K562 (cell line): ENCODE measurements around the gene SLC5A11. TPM values are rescaled to one million over a fixed set of nuclear protein-coding genes. Genes with fewer than 3 reads are reported as not detected.

Source experiments
- ARHGAP35 ChIP-seq: fragments of 450-650 bp; IDR thresholded peaks from 2 replicates; pipeline ENCODE4 v1.6.1; 2018; ENCODE audit not compliant: partially characterized antibody
- CBX1 ChIP-seq: sonication (generic); IDR thresholded peaks from 2 replicates; pipeline ENCODE4 v1.6.1; 2016; ENCODE audit warnings: antibody characterized with exemption, low read depth, mild to moderate bottlenecking
- CBX8 ChIP-seq: fragments of 200-600 bp; sonication (generic); IDR thresholded peaks from 2 replicates; pipeline ENCODE4 v1.6.1; 2012; ENCODE audit warnings: borderline replicate concordance, mixed run types, low read depth, mild to moderate bottlenecking, moderate library complexity, mixed read lengths, low read length, control low read depth, inconsistent platforms; ENCODE audit not compliant: poor library complexity, severe bottlenecking; ENCODE audit errors: extremely low read depth
- DMBX1 ChIP-seq: fragments of 250-450 bp; sonication (Bioruptor Pico); IDR thresholded peaks from 2 replicates; pipeline ENCODE4 v1.8.0; 2022; ENCODE audit warnings: inconsistent platforms, mild to moderate bottlenecking, moderate library complexity, borderline replicate concordance
- HCFC1 ChIP-seq: IDR thresholded peaks from 2 replicates; pipeline ENCODE4 v1.6.1; 2012; ENCODE audit warnings: low read depth, low read length, improper control_type of control experiment
- HIVEP1 ChIP-seq: fragments of 250-450 bp; sonication (Bioruptor Pico); IDR thresholded peaks from 2 replicates; pipeline ENCODE4 v1.4.0; 2020; ENCODE audit warnings: mild to moderate bottlenecking
- MAFK ChIP-seq: IDR thresholded peaks from 2 replicates; pipeline ENCODE4 v1.6.1; 2011; ENCODE audit warnings: low read length, improper control_type of control experiment
- NCOA6 ChIP-seq: fragments of 450-650 bp; IDR thresholded peaks from 2 replicates; pipeline ENCODE4 v1.6.1; 2017; ENCODE audit warnings: mild to moderate bottlenecking
- NEUROD1 ChIP-seq: fragments of 150-350 bp; IDR thresholded peaks from 2 replicates; pipeline ENCODE4 v1.6.1; 2014; ENCODE audit warnings: borderline replicate concordance, low read length, low read depth; ENCODE audit not compliant: partially characterized antibody
- NR3C1 ChIP-seq: sonication (generic); formaldehyde crosslinking; IDR thresholded peaks from 2 replicates; pipeline ENCODE4 v1.8.1; 2022; ENCODE audit warnings: missing genetic modification reagents
- POU5F1 ChIP-seq: fragments of 150-350 bp; IDR thresholded peaks from 2 replicates; pipeline ENCODE4 v1.6.1; 2014; ENCODE audit warnings: borderline replicate concordance, low read length, low read depth, mild to moderate bottlenecking; ENCODE audit not compliant: partially characterized antibody
- RBM34 ChIP-seq: fragments of 200-400 bp; formaldehyde crosslinking; IDR thresholded peaks from 2 replicates; pipeline ENCODE4 v1.6.1; 2018; ENCODE audit warnings: low read length, borderline replicate concordance; ENCODE audit not compliant: insufficient read depth
- RUNX1 ChIP-seq: sonication (generic); IDR thresholded peaks from 2 replicates; pipeline ENCODE4 v1.6.1; 2016; ENCODE audit warnings: antibody characterized with exemption, low read depth
- ZNF583 ChIP-seq: fragments of 250-450 bp; sonication (Bioruptor Pico); IDR thresholded peaks from 2 replicates; pipeline ENCODE4 v1.4.0; 2020
- ZNF707 ChIP-seq: fragments of 250-450 bp; sonication (Bioruptor Pico); conservative IDR thresholded peaks from 2 replicates; pipeline ENCODE4 v1.8.0; 2022; ENCODE audit warnings: inconsistent platforms, mild to moderate bottlenecking, moderate library complexity
- ZNF780A ChIP-seq: fragments of 250-450 bp; sonication (Bioruptor Pico); IDR thresholded peaks from 2 replicates; pipeline ENCODE4 v1.5.0; 2021; ENCODE audit warnings: mild to moderate bottlenecking
- polyA plus RNA-seq, 8 experiments: library from polyadenylated mRNA; depleted of rRNA in 4 of 8; stranded (reverse) in 5 of 8; unstranded in 3 of 8; fragments of >200 nt; fragmentation: Nextera tagmentation in 2 of 8; fragmentation: Illumina TruSeq in 1 of 8; extraction: Ambion mirVana in 2 of 8; extraction: Trizol in 1 of 8; gene quantifications; 2 replicates each; pipeline versions ENCODE4 v1.2.1 to v1.2.3, GENCODE V29; 2011 to 2014; ENCODE audit warnings: inconsistent platforms in 1 of 8, missing spikeins in 1 of 8
- total RNA-seq, 7 experiments: library from RNA; depleted of rRNA in 6 of 7; stranded (reverse); fragments of >200 nt in 6 of 7; fragmentation: Illumina TruSeq in 2 of 7; extraction: Trizol in 2 of 7; gene quantifications; 2 replicates each; pipeline versions ENCODE4 v1.2.1 to v1.2.3, GENCODE V29; 2011 to 2021; ENCODE audit warnings: low replicate concordance in 1 of 7
- TF ChIP-seq, protein P1 (sequence below): sonication (generic); formaldehyde crosslinking; IDR thresholded peaks from 2 replicates; pipeline ENCODE4 v1.8.1; 2023; ENCODE audit warnings: mild to moderate bottlenecking, missing genetic modification reagents
- TF ChIP-seq, protein P2 (sequence below): fragments of 450-650 bp; IDR thresholded peaks from 2 replicates; pipeline ENCODE4 v1.6.1; 2016
- TF ChIP-seq, protein P3 (sequence below): IDR thresholded peaks from 2 replicates; pipeline ENCODE4 v1.6.1; 2016; ENCODE audit warnings: missing genetic modification characterization, missing compliant biosample characterization
- TF ChIP-seq, protein P4 (sequence below): fragments of 450-650 bp; IDR thresholded peaks from 2 replicates; pipeline ENCODE4 v1.6.1; 2014; ENCODE audit warnings: low read depth, mild to moderate bottlenecking, moderate library complexity, borderline replicate concordance

SLC5A11 gene
- total and polyA plus RNA-seq, 9 of the 15 experiments (the other 6 are each of a cell fraction or from before 2014, with no cell fraction given), result 0.04 to 0.25 (median 0.11) TPM; not detected in 3

DNA sequence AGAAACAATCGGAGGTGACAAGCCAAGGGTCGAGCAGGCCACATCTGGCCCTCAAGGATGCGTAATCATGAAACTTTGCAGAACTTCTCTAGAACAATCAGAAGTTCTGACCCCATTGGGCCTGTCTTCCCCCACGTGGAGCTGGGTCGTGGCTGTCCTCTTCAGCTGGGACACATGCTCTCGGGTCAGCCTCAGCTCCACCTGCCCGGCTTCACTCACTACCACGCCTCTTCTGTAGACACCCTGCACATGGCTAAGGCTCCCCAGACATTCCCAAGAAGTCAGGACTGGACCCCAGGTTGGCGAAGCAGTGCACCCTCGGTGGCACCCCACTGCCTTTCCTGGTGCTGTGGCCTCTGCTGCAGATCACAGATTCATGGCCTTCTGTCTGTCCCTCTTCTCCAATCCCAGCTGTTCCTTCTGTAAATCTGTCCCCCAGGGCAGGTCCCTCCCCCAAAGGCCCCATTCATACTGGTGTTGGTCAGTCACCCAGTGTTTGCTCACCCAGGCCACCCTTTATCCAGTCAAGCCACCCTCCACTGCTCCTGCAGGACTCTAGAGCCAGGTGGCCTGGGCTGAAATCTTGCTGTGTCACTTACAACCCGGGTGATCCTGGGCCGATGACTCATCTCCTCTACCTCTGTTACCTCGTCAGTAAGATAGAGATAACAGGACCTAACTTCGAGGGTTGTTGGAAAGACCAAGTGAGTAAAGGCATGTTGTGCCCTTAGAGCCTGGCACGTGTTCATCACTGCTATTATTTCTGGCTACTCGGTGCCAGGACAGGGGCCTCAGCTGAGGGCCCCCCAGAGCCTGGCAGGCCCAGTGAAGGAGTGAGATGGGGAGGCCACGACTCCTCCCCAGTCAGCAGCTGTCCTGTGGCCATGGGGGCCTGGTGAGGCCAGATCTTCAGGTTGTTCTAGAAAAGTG is 1.4 kb upstream of the SLC5A11 start (continued):
- TF ChIP-seq DMBX1 (CRISPR knock-in tag), result 0 out of 2 replicates have a peak, but pooled peaks have one; percentile 41
- no peak for TF ChIP-seq RUNX1
- TF ChIP-seq CBX8, result no peak
- TF ChIP-seq ZNF780A (CRISPR knock-in tag), result no peak
- peak; percentile 90 for TF ChIP-seq MAFK
- TF ChIP-seq NEUROD1, result peak; percentile 58
- TF ChIP-seq NR3C1 (CRISPR knock-in tag), result no peak
- TF ChIP-seq, protein P1, sequence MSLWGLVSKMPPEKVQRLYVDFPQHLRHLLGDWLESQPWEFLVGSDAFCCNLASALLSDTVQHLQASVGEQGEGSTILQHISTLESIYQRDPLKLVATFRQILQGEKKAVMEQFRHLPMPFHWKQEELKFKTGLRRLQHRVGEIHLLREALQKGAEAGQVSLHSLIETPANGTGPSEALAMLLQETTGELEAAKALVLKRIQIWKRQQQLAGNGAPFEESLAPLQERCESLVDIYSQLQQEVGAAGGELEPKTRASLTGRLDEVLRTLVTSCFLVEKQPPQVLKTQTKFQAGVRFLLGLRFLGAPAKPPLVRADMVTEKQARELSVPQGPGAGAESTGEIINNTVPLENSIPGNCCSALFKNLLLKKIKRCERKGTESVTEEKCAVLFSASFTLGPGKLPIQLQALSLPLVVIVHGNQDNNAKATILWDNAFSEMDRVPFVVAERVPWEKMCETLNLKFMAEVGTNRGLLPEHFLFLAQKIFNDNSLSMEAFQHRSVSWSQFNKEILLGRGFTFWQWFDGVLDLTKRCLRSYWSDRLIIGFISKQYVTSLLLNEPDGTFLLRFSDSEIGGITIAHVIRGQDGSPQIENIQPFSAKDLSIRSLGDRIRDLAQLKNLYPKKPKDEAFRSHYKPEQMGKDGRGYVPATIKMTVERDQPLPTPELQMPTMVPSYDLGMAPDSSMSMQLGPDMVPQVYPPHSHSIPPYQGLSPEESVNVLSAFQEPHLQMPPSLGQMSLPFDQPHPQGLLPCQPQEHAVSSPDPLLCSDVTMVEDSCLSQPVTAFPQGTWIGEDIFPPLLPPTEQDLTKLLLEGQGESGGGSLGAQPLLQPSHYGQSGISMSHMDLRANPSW, result 0 out of 2 replicates have a peak, but pooled peaks have one; percentile 21
- TF ChIP-seq HCFC1, result 0 out of 2 replicates have a peak, but pooled peaks have one; percentile 8
- TF ChIP-seq RBM34, result no peak
- TF ChIP-seq HIVEP1 (CRISPR knock-in tag), result no peak
- no peak for TF ChIP-seq POU5F1
- no peak for TF ChIP-seq NCOA6
- TF ChIP-seq, protein P2, sequence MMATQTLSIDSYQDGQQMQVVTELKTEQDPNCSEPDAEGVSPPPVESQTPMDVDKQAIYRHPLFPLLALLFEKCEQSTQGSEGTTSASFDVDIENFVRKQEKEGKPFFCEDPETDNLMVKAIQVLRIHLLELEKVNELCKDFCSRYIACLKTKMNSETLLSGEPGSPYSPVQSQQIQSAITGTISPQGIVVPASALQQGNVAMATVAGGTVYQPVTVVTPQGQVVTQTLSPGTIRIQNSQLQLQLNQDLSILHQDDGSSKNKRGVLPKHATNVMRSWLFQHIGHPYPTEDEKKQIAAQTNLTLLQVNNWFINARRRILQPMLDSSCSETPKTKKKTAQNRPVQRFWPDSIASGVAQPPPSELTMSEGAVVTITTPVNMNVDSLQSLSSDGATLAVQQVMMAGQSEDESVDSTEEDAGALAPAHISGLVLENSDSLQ, result peak; percentile 55; the same call in 1 of the 2 replicates
- TF ChIP-seq, protein P3, sequence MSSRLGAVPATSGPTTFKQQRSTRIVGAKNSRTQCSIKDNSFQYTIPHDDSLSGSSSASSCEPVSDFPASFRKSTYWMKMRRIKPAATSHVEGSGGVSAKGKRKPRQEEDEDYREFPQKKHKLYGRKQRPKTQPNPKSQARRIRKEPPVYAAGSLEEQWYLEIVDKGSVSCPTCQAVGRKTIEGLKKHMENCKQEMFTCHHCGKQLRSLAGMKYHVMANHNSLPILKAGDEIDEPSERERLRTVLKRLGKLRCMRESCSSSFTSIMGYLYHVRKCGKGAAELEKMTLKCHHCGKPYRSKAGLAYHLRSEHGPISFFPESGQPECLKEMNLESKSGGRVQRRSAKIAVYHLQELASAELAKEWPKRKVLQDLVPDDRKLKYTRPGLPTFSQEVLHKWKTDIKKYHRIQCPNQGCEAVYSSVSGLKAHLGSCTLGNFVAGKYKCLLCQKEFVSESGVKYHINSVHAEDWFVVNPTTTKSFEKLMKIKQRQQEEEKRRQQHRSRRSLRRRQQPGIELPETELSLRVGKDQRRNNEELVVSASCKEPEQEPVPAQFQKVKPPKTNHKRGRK (tag), result no peak
- TF ChIP-seq CBX1, result no peak
- no peak for TF ChIP-seq ARHGAP35
- TF ChIP-seq, protein P4, sequence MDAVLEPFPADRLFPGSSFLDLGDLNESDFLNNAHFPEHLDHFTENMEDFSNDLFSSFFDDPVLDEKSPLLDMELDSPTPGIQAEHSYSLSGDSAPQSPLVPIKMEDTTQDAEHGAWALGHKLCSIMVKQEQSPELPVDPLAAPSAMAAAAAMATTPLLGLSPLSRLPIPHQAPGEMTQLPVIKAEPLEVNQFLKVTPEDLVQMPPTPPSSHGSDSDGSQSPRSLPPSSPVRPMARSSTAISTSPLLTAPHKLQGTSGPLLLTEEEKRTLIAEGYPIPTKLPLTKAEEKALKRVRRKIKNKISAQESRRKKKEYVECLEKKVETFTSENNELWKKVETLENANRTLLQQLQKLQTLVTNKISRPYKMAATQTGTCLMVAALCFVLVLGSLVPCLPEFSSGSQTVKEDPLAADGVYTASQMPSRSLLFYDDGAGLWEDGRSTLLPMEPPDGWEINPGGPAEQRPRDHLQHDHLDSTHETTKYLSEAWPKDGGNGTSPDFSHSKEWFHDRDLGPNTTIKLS, result 0 out of 2 replicates have a peak, but pooled peaks have one; percentile 35
- no peak for TF ChIP-seq ZNF707 (CRISPR knock-in tag)
- TF ChIP-seq ZNF583 (CRISPR knock-in tag), result no peak
